ENCODE results near the gene BARD1.
"Not testable (repeated sequence)": the region's sequence is repeated elsewhere in the genome, so short reads cannot be mapped to it uniquely, and the experiment has no call there.

The BARD1 gene

GRCh38 chr2:214765180-214765579 lies 44.3 kb downstream of the BARD1 start:
- no peak for DNase-seq

DNA sequence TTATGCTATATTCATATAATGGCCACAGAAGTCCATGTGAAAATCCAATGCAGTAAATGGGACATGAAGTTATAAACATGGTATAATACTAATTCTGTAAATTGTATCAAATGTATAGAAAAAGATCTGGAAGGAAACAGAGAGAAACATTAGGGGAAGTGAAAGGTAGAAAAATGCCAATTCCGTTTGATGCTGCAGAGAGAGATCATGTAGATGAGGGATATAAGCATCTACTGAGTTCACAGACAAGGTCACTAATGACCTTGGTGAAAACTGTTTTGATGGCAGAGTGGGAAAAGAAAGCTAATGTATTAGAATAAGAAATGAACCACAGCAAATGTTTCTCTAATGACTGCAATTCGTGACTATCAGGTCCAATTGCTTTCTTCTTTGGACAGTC lies 56.0 kb downstream of the BARD1 start:
- no peak for DNase-seq

- peak in 1 of 5 experiments; percentile 20 for DNase-seq
These were observed 59.0 kb downstream of the BARD1 start for GRCh38 chr2:214750529-214750928.

- no peak for DNase-seq
These were observed 61.5 kb downstream of the BARD1 start for GRCh38 chr2:214747992-214748391.

GRCh38 chr2:214742119-214742518 lies 67.4 kb downstream of the BARD1 start:
- no peak for DNase-seq

GRCh38 chr2:214740867-214741395 lies 68.6 kb downstream of the BARD1 start:
- DNase-seq: no peak

- peak in 1 of 5 experiments; percentile 86 for DNase-seq
These were observed 72.3 kb downstream of the BARD1 start for GRCh38 chr2:214737188-214737587.

- peak in 1 of 5 experiments; percentile 20 for DNase-seq
These were observed 78.6 kb downstream of the BARD1 start for GRCh38 chr2:214730800-214731407.

DNA sequence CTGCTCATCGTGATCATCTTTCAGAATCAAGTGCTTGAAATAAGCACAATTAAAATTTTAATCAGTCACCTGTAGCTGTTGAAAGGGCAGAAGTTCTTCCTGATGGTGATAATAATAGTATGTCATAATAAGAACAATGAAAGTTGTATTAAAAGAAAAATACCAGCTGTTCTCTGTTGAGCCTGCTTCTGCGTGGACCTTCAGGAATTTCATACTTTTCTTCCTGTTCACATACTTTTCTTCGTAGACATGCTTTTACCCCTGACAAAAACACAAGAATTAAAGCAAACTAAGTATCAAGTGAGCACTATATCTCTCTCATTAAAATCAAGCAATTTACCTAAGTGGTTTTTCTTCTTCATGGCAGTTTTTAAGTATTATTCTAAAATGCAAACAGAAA lies 79.2 kb downstream of the BARD1 start:
- DNase-seq: no peak

GRCh38 chr2:214724741-214725140 lies 84.7 kb downstream of the BARD1 start:
- no peak for DNase-seq

DNA sequence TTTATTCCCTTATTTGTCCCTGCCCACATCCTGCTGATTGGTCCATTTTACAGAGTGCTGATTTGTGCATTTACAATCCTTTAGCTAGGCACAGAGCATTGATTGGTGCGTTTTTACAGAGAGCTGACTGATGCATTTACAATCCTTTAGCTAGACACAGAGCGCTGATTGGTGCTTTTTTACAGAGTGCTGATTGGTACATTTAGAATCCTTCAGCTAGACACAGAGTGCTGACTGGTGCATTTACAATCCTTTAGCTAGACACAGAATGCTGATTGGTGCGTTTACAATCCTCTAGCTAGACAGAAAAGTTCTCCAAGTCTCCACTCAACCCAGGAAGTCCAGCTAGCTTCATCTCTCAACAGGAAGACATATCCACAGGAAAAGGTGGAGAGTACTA lies 91.6 kb downstream of the BARD1 start:
- not testable (repeated sequence) for DNase-seq

GRCh38 chr2:214716811-214717560 lies 92.5 kb downstream of the BARD1 start:
- peak in 1 of 5 experiments; percentile 43 for DNase-seq

DNA sequence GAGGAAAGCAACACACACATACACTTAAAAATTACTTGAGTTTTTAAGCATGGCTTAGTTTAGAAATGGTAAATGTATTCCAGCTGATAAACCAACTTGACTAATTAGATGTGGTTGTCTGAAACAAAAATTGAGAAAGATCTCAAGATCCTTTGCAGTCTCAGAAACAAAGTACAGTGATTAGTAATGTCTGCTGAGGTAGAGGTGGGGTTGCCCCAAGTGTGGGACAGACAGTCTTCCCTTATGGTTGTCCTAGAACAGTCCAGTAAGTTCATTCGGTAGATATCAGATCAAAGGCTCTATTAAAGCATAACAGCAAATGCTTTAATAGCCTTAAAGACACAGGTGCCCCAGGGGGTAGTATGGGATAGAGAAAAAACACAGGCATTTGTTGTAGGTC lies 94.5 kb downstream of the BARD1 start:
- DNase-seq: no peak

DNA sequence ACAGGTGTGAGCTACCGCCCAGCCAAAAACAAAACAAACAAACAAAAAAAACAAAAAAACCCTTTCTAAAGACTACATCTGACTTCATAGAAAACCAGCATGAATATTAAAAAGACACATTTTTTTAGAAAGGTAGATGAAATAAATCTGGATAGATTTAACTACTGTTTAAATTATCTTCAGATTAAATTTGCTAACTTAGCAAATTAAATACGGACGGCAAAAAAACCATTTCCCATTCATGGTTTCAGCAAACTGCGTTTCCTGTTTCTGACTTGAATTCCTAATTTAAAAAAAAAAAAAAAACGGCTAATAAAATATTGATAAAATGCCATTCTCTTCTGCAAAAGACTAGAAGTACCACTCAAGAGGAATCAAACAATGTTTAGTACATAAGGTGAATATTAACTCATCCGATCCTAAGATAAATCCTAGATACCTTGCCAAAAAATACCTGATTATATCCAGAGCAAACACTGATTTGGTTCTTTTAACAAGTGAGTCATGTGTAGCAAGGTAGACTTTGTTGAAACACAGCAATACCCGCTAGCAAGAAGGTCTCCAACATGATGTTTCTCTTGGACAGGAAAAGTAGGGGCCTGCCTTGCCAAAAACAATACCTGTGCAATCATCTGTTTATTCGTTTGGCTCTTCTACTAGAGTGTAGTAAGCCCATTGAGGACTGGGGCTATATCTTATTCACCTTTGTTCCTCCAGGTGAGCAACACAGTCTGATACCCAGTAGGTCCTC lies 96.2 kb downstream of the BARD1 start:
- DNase-seq: no peak

GRCh38 chr2:214710729-214711128 lies 98.8 kb downstream of the BARD1 start:
- peak in 1 of 5 experiments; percentile 52 for DNase-seq

GRCh38 chr2:214706986-214707385 lies 102.5 kb downstream of the BARD1 start:
- no peak for DNase-seq

- DNase-seq: no peak
These were observed 110.2 kb downstream of the BARD1 start for GRCh38 chr2:214699236-214699635.

DNA sequence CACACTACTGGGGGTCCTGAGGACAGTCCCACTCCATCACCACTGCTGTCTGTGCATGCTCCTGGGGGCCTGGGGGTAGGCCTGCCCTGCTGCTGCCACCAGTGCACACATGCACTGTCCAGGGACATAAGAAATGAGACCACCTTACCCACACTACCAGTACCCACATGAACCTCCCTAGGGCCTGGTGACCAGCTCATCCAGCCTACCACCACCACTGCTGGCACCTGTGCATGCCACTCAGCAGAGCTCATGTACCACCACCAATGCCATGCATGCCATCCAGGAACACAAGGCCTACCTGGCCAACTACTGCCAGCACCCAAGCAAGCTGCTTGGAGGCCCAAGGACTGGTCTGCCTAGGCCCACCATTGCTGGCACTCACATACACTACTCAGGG lies 112.8 kb downstream of the BARD1 start:
- DNase-seq: no peak

DNA sequence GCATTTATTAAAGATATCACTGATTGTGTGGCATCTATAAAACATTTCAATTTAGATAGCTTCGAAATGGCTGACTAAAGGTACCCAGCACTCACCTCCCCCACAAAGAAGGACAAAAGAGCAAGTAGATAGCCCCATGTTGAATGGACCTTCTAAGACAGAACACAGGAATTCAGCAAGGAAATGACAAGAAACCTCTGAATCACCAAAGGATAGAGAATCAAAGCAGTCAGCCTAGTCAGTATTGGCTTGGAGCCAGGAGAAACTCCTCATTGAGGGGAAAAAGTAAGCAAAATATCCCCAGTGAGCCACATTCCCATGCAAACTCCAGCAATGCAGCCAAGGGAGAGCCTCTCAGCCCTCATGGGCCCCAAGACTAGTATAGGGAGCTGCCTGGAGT lies 113.7 kb downstream of the BARD1 start:
- DNase-seq: no peak

DNA sequence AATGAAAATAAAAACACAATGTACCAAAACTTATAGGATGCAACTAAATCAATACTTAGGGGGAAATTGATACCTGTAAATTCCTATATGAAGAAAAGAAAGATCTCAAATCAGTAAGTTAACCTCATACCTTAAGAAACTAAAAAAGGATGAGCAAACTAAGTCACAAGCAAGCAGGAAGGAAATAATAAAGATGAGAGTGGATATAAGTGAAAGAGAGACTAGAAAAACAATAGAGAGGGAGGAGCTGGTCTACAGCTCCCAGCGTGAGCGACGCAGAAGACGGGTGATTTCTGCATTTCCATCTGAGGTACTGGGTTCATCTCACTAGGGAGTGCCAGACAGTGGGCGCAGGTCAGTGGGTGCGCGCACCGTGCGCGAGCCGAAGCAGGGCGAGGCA lies 125.9 kb downstream of the BARD1 start:
- peak in 1 of 5 experiments; percentile 52 for DNase-seq

DNA sequence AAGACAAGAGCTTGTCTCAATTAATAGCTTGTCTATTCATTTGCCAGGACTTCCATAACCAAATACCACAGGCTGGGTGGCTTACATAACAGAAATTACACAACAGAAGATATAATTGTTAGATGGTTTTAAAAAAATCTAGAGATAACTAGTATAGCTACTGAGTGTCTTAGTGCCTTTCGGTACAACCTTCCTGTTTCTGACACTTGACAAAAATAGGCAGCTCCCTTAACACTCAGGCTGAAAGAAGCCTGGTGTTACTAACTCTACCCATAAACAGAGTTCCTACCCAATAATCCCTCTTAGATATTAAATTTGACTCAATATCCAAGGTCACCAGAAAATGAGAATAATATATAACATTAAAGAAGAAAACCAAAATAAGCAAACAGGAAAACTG lies 129.7 kb downstream of the BARD1 start:
- no peak for DNase-seq

GRCh38 chr2:214676421-214677089 lies 132.9 kb downstream of the BARD1 start:
- DNase-seq: no peak
